Endometrial microvascular endothelial cells (primary cell): ENCODE results near the gene FAT3. TPM values are rescaled to one million over a fixed set of nuclear protein-coding genes. Genes with fewer than 3 reads are reported as not detected.

Source experiments
- in situ Hi-C: cut with HindIII; loops from 2 replicates; pipeline ENCODE4 v1.10.0; 2017; ENCODE audit warnings: low sequenced_read_pairs, low pct_unique_long_range_greater_than_20kb; ENCODE audit errors: inconsistent ontology term
- total RNA-seq: library from RNA; depleted of rRNA; stranded (reverse); fragments of >200 nt; gene quantifications from one replicate; pipeline ENCODE4 v1.2.3, GENCODE V29; 2015; ENCODE audit errors: inconsistent ontology term

FAT3 gene
- total RNA-seq = not detected

DNA sequence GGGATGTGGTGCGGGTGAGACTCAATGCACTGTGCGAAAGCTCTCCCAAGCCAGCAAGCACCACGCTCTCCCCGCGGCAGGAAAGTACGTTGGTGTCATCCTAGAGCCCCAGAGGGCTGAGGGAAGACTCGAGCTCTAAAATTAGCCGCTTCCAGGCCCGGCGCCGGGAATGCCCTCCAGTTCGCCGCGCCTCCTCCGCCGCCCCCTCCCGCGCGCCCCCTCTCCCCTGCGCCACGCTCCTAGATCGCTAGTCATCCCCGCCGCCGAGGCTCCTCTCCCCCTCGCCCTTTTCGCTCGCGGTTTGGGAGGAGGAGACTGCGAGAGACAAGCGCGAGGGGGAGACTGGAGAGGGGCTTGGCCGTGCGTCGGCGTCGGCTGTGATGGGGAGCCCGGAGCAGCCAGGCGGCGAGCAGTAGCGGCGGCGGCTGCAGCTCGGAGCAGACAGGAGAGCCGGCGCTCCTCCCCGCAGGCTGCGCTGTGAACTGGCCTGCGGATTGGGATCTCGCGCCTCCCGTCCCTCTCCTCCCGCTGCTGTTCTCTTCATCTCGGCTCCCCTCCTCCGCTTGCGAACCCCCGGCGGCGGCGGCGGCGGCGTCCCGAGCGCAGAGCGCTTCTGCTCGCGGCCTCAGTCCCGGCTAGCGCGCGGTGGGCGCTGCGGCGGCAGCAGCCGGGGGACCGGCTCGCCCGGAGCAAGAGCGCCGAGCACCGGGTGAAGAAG, at the start of gene FAT3:
Gene FAT3, plus strand, starts transcription at position 412 of the 718 bp plus-strand sequence. CDS start 127,295 bp downstream, outside the sequence.
- in situ Hi-C loops = no loop called here

DNA sequence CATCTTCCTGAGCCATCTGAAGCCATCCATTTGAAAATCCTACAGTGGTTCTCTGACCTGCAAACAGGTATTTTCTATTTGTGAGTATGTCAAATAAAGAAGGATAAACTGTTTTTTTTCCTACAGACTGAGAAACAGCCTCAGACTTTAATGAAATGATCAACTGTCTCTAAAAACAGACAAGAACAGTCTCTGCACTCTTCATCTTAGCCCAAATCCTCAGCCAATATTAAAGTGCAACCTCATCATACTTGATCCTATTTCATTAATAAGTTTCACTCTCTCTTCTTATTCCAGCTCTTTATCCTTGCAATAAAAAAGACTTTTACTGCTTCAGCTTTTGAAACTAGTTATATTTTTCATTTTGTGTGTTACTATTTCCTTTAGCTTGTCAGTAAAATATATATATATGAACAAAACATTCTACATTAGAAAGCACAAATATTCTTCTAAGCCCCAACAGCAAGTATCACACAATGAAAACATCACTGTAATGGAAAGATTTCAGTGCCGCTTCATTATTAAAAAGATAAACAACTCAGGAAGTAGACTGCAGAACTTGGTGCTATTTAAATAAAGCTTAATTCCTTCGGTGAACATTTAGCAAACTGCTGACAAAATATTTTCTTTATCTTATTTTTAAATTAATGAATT, 45.5 kb upstream of the FAT3 start:
- in situ Hi-C loops = no loop called here

DNA sequence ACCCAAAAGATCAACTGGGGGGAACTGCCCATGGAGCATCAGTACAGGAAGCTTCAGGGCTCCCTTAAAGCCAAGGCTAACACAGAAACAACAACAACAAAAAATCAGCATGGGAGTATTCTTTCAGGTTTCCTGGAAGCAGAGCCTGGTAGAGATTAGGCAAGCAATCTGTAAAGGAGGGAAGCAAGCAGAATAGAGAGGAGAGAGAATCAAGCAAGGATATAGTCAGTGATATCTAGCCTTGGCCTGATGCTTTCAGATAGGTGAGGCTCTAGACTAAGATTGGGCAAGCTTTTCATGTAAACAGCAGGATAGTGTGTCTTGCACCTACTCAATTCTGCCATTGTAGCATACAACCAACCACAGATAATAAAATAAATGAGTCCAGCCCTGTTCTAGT, 44.4 kb upstream of the FAT3 start:
- in situ Hi-C loops = no loop called here

DNA sequence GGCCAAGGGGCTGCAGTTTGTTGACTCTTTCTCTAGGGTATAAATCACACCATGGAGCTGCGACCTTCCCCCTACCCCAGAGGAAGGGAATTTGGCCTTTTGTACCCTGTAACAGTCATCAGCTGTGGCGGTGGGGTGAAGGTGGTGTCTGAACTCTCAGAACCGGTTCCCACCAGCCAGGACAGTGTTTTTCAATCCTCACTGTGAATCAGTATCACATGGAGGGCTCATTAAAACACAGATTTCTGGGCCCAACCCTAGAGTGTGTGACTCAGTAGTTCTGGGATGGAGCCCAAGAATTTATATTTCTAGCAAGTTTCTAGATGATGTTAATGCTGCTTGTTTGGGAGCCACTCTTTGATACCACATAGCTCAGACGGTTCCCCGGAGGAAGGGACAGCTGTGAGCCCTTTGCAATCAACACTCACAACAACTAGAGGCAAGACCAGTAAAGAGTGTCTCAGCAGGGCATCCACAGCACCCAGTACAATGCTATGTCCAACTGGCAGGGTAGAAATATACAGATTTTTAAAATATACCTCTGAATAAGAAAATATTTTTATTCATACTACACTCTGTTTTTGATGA, 43.9 kb upstream of the FAT3 start:
- in situ Hi-C loops = no loop called here

DNA sequence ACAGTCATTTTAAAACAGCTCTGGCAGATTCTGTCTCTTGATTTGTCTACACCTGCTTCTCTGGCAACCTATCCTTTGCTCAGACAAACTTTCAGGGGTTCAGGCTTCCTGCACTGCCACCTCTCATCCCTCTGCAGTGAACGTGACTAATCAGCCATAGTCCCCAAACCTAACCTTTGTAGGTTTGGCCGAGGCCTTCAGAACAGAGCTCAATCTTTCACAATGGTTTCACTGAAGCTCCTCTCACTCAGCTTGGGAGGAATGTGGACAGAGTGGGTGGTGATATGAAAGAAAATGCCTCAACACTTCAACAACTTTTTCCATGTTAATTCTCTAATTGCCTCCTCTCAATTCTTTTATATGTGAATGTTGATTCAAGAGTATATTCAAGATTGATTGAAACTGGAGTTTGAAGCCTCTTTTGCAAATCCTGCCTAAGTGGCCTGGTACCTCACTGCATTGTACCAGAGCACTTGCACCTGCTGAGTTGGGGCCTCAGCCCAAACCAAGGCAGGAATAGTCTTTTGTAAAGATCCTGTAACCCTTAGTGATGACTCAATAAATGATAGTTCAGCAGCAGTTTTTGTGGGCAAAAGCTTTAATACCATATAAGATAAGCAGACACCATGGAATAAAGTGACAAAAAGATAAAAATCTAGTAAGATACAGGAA, 33.9 kb upstream of the FAT3 start:
- in situ Hi-C loops = no loop called here

DNA sequence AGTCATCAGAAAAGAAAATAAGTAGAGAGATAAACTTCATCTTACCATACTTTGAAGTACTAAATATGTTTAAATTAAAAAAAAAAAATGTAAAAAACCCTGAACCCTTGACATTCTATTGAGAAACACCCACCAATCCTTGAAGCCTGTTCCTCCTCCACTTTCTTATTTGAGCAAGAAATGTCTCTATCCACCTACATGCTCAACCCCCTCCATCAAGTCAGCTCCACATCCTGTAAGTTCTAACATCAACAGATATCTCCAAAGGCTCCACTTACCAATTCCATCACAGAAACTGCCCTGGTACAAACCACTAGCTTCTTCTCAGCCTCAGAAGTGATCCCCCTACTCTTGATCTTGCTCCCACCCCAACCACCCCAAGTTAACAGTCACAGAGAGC, 32.5 kb upstream of the FAT3 start:
- in situ Hi-C loops = no loop called here

DNA sequence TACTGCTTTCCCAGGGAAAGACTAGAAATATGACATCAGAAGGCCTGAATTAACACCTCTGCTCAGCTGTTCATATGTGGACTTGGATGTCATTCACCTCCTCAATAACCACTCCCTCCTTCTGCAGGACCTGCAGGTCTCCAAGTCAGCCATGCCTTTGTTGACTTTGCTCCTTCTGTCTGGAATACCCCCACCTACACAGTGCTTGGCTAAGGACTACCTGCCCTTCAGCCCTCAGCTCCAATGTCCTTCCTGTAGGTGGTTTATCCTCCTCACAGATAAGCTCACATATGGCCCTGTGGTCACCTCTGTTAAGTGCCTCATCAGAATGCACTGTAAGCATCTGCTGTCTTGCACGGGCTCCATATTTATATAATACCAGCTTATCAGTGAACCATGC, 26.4 kb upstream of the FAT3 start:
- in situ Hi-C loops = no loop called here

DNA sequence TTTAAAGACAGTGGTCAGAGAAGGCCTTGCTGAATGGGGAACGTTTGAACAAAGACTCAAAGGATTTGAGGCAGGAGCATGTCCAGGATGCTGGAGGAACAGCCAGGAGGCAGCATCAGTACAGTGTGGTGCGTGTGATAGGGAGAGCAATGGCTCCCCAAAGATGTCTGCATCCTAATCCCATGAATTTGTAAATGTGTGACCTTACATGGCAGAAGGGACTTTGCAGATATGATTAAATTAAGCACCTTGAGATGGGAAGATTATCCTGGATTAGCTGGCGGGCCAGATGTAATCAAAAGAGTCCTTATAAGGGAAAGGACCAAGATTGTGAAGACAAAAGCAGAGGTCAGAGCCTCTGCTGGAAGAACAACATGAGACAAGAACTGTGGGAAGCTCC, 24.6 kb upstream of the FAT3 start:
- in situ Hi-C loops = no loop called here

DNA sequence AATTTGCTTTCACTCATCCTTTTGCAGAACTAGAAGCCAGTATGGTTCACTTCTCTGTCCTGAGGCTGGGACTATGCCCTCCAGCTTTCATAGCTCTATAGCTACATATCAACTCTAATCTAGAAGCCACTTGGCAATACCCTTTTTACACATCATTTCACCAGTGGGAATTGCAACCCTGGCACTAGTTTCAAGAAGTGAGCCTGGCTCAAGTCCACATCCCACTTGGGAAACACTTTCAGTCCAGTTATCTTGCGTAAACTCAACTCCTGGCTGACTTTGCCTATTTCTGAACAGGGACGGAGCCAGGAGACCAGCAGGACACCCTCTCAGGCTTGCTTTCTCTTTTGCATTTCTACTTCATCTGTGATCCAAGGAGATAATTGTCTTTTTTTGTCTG, 19.9 kb upstream of the FAT3 start:
- in situ Hi-C loops = no loop called here

DNA sequence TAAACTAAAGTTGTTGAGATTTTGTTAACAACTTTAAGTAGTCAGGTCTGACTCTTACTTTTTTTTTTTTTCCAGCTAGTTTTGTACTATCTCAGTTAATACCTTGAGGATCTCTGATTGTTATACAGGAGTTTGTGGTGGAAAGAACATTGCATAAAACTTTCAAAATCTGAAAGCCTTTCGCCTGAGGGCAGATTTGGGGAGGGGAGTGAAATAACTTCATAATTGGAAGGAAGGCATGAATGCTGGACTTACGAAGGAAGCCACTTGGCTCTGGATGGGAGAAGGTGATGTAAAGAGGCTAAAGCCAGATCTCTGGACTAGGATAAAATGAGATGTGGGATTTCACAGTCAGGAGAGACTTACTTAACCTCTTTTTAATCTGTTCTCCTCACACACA, 18.2 kb upstream of the FAT3 start:
- in situ Hi-C loops = no loop called here

DNA sequence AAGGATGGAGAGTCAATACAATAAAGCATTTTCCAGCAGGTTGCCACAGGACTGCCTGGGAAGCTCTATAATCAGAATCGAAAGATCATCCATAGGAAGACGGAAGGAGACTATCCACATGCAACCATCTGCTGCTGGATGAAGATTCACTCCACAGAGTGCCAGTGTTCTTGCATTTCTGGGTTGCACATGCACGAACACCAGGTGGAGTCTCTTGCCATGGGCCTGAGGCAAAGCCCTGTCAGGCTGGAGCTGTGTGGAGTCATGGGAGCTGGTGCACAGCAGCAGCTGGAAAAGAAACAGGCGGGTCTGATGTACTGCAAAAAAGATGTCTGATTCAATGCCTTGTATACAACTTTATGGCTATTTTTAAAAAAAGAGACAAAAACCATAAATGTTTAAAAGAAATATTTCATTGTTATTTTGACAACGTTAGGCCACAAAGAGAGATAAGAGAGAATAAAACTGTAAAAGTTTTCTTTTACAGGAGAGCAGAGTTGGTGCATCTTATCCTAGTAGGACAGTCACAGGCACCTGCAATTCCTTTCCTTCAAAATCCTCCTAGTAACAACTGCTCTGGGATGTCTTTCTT, 12.9 kb upstream of the FAT3 start:
- in situ Hi-C loops = no loop called here

DNA sequence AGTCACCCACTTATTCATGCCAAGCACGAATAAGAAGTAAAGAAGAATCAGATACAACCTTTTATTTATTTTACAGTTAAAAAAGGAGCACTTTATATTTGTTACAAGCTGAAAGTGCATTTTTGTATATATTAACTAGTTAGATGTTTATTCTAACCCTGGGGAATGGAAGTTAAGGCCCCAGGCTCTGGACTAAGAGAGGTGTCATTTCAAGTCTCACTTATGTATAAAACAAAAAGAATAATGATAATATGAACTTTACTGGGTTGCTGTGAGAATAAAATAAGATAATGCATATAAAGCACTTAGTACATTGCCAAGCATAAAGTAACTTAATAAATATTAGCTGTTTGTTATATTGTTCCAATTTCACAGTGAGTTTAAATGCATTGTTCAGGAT, 12.1 kb upstream of the FAT3 start:
- in situ Hi-C loops = no loop called here

DNA sequence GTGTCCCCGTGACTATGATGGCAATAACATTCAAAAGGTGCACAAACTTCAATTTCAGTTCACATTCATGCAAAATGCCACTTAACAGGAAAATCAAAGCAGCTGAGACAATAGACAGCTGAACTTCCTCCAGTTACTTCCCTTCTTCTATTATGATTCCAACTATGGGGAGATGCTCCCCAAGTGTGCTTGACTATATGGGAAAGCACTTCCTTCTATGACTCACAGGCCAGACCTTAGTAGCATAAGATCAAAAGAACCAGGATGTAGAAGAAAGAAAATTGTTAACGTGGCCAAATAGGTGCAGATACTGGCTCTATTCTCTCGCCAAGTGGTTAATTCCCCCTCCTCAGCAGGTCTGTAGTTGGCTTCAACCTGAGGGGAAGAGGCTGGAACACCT, 7.8 kb upstream of the FAT3 start:
- in situ Hi-C loops = no loop called here

DNA sequence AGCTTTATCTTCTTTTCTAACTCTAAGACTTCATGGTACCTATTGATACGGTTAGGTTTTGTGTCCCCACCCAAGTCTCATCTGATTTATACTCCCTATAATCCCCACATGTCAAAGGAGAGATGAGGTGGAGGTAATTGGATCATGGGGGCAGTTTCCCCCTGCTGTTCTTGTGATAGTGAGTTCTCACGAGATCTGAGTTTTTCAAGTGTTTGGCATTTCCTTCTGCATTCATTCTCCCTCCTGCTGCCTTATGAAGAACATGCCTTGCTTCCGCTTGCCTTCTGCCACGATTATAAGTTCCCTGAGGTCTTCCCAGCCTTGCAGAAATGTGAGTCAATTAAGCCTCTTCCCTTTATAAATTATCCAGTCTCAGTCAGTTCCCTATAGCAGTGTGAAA, 5.1 kb upstream of the FAT3 start:
- in situ Hi-C loops = no loop called here

DNA sequence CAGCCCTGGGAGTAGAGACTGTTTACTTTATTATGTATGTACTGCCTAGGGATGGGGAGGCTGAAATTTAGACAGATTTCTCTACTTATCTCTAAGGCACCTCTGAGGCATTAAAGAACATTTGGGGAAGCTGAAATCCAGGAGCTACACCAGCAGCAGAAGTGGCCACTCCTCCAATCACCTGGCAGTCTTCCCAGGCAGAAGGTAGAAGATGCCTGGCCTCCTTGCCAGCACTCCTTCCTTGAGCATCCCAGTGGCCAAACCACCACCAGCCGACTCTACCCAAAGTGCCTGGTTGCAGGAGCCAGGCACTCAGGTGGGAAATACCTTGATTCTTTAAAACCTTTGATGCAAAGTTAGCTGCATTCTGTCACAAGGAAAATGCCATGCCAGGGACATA, 1.9 kb upstream of the FAT3 start:
- in situ Hi-C loops = no loop called here

DNA sequence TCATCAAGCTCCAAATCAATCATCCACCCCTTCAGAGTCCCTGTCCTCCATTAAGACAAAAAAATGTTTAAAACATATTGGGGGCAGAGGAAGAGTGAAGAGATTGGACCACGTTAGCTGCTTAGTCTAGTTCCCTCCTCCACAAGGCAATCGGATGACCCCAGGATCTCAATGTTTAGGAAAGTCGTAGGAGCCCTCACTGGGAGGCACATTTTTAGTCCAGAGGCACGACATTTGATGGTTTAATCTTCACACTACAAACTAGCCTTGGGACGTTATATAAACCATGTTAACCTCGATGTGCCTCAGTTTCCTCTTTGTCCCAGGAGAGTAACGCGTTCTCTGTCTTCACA, 588 bp upstream of the FAT3 start:
- in situ Hi-C loops = no loop called here

DNA sequence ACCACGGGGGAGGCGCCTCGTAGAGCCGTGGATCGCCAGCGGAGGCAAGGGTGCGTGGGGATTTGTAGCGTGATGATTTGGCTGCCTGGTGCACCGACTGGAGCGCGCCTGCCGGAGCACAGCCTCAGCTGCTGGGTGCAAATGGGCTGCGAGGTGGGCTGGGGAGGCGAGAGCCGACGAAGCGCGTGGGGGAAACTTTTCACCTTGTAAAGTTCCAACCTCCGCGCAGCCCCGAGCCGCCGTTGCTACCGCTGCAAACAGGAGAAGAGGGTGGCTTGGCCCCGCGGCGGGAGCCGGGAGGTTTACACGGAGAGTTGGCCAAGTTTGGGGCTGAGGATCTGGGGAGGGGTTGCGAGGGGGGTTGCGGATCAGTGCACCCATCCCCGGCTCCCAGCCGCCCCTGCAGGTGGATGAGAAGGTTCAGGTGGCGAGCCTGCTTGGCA, 528 bp downstream of the FAT3 start:
- in situ Hi-C loops = no loop called here

DNA sequence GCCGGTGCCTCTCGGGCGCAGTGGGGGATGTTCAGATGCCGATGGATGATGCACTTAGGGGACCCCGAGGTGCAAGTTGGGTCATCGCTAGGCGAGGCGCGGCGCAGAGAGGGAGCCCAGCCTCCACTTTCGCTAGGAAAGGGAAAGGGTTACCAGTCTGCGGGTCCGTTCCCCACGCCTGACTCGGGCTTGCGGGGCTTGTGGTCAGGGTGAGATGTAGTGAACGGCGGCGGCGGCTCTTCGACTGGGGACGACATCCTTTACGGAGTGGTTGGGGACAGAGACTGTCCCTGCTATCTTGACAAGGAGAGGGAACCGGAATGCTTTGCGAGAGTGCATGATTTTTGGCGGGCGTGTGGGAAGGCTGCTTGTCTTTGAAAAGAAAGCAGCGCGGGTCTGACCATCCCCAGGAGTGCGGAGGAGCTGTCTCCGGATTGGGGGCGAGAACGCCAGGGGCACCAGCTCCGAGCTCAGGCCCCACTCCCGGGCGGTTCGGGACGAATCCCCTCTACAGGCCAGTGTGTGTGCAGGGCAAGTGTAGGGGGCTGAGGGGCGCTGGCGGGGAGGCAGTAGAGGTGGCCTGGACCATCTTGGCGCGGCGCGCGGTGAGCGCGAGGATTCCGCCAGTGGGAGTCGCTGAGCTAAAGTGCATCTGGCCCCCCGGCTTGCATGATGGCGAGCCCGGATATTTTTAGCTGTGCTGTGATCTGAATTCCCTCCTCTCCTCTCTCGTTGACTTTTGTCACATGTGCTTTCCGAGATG, 1.1 kb downstream of the FAT3 start:
- in situ Hi-C loops = no loop called here
